IPS-NIHi11 (cell line): ENCODE data around the gene IFT52.
"Not testable (repeated sequence)": the region's sequence is repeated elsewhere in the genome, so short reads cannot be mapped to it uniquely, and the experiment has no call there.

Experiments
- DNase-seq: peaks from one replicate; pipeline ENCODE4 v3.0.0; 2012; ENCODE audit warnings: mixed read lengths, low spot score

IFT52 gene

GRCh38 chr20:43567477-43567876, 23.3 kb upstream of the IFT52 start:
- DNase-seq, result no peak

- DNase-seq, result no peak
Observed at GRCh38 chr20:43568706-43569105, 22.0 kb upstream of the IFT52 start.

DNA sequence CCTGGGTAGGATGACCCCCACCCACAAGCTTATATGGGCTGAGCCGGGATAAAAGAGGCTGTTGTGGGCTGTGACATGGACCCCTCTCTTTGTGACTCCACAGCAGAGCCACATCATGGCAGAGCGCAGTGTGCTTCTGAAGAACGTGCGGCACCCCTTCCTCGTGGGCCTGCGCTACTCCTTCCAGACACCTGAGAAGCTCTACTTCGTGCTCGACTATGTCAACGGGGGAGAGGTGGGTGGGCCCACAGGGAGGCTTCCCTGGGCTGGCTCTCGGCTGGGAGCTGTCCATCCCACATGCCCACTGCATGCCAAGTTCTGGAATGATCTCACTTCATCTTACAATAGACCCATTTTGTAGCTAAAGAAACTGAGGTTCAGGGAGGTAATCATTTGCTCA, 21.5 kb upstream of the IFT52 start:
- peak; percentile 2 for DNase-seq

DNA sequence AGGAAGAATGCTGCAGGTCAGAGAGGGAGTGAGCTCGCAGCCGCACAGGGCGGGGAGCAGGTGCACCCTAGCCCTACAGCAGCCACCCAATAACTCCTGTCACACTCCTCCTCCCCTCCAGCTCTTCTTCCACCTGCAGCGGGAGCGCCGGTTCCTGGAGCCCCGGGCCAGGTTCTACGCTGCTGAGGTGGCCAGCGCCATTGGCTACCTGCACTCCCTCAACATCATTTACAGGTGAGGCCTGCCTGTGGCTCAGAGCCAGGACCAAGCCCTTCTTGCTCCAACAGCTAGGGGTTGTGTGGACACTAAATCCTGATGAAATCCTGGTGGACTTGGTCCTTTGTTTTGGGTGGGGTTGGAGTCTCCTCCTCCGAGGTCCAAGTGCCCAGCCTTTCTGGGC, 20.2 kb upstream of the IFT52 start:
- peak; percentile 5 for DNase-seq

DNA sequence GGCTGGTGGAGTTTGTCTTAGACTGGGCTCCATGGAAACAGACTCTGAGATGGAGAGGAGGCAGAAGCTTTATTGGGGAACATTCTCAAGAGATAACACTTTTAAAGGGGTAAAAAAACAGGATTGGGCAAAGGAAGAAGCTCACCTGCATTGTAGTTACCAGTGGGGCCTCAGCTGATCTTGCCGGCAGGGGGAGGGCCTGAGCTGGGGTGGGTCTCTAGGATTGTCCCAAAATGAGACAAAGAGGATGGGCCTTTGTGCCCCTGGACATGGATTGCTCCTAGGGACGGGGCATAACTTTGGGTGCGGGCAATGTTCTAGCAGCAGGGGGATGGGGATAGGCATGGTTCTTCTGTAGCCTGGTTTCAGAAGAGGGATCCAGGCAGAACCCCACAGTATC, 19.4 kb upstream of the IFT52 start:
- no peak for DNase-seq

GRCh38 chr20:43571771-43572170, 19.0 kb upstream of the IFT52 start:
- DNase-seq, result no peak

- no peak for DNase-seq
Observed at GRCh38 chr20:43572891-43573290, 17.8 kb upstream of the IFT52 start.

DNA sequence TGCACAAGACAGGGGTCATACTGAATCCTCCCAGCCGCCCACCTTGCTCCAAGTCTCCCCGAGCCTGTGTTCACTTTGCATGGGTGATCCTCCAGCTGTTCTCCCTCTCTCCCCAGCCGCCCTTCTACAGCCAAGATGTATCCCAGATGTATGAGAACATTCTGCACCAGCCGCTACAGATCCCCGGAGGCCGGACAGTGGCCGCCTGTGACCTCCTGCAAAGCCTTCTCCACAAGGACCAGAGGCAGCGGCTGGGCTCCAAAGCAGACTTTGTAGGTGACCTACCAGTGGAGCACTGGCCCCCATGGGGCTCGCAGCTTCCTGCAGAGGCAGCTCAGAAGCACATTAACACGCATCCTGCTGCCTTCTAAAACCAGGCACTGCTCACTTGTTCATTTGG, 14.6 kb upstream of the IFT52 start:
- peak; percentile 1 for DNase-seq

- no peak for DNase-seq
Observed at GRCh38 chr20:43579861-43580793, 10.6 kb upstream of the IFT52 start.

- no peak for DNase-seq
Observed at GRCh38 chr20:43583133-43583864, 7.4 kb upstream of the IFT52 start.

DNA sequence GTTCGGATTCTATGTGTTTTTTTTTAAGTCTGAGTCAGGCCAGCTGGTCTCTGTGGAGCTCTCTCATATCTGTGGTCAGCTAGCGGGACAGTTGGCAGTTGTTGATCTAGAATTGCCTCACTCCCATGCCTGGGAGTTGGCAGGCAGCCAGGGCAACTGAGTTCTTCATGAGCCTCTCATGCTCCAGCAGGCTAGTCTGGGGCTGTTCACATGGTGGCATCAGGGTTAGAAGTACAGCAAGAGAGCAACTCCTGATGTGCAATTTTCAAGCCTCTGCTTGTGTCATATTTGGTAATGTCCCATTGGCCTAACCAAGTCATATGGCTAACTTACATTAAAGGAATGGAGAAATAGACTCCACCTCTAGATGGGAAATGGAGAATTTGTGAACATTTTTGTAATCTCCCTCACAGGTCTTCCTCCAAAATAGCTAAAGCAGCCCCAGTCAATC, 6.7 kb upstream of the IFT52 start:
- DNase-seq, result no peak

GRCh38 chr20:43584448-43585136, 6.1 kb upstream of the IFT52 start:
- no peak for DNase-seq

DNA sequence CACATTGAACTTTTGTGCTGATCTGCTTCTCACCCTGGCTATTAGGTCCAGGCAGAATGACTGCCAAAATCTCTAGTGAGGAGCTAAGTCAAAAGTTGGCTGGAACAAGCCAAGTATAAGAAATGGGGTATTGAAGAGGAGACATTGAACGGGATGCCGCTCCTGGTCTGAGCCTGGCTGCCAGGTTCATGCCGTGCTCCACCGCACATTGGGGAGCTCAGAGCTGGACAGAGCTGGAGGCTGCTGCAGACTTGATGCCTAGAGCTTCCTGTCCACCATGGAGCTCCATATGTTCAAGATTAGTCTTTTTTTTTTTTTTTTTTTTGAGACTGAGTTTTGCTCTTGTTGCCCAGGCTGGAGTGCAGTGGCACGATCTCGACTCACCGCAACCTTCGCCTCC, 4.1 kb upstream of the IFT52 start:
- no peak for DNase-seq

DNA sequence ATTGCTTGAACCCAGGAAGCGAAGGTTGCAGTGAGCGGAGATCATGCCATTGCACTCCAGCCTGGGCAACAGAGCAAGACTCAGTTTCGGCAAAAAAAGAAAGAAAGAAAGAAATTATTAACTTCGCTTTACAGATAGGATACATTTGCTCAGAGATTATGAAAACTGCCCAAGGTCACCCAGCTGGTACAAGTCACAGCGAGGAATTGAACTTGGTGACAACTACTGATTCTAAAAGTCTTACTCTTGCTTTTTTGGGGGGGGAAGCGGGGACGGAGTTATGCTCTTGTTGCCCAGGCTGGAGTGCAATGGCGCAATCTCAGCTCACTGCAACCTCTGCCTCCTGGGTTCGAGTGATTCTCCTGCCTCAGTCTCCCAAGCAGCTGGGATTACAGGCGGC, 2.2 kb upstream of the IFT52 start:
- not testable (repeated sequence) for DNase-seq

- peak; percentile 33 for DNase-seq
Observed at GRCh38 chr20:43590036-43590391, 723 bp upstream of the IFT52 start.

DNA sequence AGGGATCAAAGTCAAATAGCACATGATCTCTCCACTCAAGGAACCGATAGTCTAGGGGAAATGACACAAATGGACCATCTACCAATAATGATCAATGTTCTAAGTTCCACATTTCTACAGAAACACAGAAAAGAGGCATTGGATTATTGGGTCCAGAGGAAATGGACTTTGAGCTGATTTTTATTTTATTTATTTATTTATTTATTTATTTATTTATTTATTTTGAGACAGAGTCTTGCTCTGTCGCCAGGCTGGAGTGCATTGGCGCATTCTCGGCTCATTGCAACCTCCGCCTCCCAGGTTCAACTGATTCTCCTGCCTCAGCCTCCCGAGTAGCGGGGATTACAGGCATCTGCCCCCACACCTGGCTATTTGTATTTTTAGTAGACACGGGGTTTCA, 11.2 kb downstream of the IFT52 start:
- DNase-seq, result not testable (repeated sequence)

DNA sequence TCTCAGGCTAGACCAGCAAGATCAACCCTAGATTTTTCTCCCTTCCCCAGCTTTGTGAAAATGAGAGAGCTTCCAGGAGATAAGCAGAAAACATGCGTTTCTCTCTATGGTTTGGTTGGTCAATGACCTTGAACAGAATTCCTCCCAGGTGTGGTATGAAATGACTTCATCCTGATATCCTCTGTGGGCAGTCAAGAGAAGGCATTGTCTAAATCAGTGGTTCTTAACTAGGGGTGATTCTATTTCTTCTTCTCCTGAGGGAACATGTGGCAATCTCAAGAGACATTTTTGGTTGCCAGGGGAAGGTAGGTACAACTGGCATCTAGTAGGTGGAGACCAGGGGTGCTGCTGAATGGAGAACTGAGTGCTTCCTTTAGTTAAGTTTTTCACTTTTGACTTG, 12.4 kb downstream of the IFT52 start:
- no peak for DNase-seq

DNA sequence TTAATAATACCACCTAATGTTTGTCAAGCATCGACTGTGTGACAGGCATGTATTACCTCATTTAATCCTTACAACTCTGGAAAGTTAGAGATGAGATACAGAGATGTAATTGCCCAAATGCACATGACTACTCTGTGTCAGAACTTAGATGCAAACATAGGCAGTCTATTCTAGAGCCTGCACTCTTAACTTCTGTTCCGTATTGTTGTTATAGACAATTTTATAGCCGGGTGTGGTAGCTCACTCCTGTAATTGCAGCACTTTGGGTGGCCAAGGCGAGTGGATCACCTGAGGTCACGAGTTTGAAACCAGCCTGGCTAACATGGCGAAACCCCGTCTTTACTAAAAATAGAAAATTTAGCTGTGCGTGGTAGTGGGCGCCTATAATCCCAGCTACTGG, 15.0 kb downstream of the IFT52 start:
- no peak for DNase-seq

DNA sequence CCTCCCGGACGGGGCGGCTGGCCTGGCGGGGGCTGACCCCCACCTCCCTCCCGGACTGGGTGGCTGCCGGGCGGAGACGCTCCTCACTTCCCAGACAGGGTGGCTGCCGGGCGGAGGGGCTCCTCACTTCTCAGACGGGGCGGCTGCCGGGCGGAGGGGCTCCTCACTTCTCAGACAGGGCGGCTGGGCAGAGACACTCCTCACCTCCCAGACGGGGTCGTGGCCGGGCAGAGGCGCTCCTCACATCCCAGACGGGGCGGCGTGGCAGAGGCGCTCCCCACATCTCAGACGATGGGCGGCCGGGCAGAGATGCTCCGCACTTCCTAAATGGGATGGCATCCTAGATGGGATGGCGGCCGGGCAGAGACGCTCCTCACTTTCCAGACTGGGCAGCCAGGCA, 16.5 kb downstream of the IFT52 start:
- not testable (repeated sequence) for DNase-seq

- no peak for DNase-seq
Observed at GRCh38 chr20:43631598-43631997, 40.9 kb downstream of the IFT52 start.

- DNase-seq, result no peak
Observed at GRCh38 chr20:43636429-43636828, 45.7 kb downstream of the IFT52 start.

DNA sequence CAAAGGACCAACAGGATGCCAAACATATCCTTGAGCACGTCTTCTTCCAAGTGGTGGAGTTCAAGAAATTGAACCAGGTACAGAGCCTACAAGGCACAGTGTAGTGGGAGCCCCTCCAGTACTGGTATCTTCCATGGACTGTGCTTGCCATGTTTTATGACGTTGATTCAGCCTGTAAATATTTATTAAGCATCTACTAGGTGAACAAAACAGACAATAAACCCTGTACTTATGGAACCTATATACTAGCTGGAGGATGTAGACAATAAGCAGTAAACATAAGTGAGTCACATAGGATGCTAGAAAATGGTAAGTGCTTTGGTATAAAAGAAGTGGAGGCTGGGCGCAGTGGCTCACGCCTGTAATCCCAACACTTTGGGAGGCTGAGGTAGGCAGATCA, 51.8 kb downstream of the IFT52 start:
- DNase-seq, result no peak
